Upper lobe of right lung (tissue), 1 donor: ENCODE measurements around the gene FURIN. TPM values are rescaled to one million over a fixed set of nuclear protein-coding genes. Genes with fewer than 3 reads are reported as not detected.

Experiments used
- ATAC-seq: fragments of 200-7000 bp; cut with Tn5 transposase; one replicate; pipeline ENCODE4 v1.9.1; 2020; ENCODE audit warnings: mild to moderate bottlenecking, moderate library complexity
- DNase-seq: peaks from one replicate; pipeline ENCODE4 v3.0.0-alpha.2; 2020
- H3K27ac ChIP-seq: fragments of 200-600 bp; one replicate; pipeline ENCODE4 v1.8.0; 2022
- H3K27me3 ChIP-seq: fragments of 200-600 bp; one replicate; pipeline ENCODE4 v1.8.0; 2022; ENCODE audit warnings: mild to moderate bottlenecking
- H3K36me3 ChIP-seq: fragments of 200-600 bp; one replicate; pipeline ENCODE4 v1.8.0; 2022
- H3K4me1 ChIP-seq: fragments of 200-600 bp; one replicate; pipeline ENCODE4 v1.8.0; 2022
- H3K4me3 ChIP-seq: fragments of 200-600 bp; one replicate; pipeline ENCODE4 v1.8.0; 2022; ENCODE audit warnings: mild to moderate bottlenecking
- H3K9me3 ChIP-seq: fragments of 200-600 bp; one replicate; pipeline ENCODE4 v1.8.0; 2022
- intact Hi-C: fragments of 100-400 bp; cut with DNase I; formaldehyde crosslinking; loops from one replicate; pipeline ENCODE4 v1.11.0; 2022
- total RNA-seq: library from RNA; stranded (reverse); fragmentation: NEBNext Ultra II Directional; extraction: Animal tissue kit (Norgen Biotek cat#: 25700); gene quantifications from one replicate; pipeline ENCODE4 v1.2.1, GENCODE V29; 2021
- TF ChIP-seq, protein P1 (sequence below): fragments of 200-600 bp; IDR thresholded peaks from one replicate; pipeline ENCODE4 v1.8.0; 2022; ENCODE audit warnings: antibody characterized with exemption
- donor health status: DM: no; HTN: yes; CAD: no; lungs with severe emphysema.

The FURIN gene
- total RNA-seq, 1 donor from 2014 or later, result 104 TPM

DNA sequence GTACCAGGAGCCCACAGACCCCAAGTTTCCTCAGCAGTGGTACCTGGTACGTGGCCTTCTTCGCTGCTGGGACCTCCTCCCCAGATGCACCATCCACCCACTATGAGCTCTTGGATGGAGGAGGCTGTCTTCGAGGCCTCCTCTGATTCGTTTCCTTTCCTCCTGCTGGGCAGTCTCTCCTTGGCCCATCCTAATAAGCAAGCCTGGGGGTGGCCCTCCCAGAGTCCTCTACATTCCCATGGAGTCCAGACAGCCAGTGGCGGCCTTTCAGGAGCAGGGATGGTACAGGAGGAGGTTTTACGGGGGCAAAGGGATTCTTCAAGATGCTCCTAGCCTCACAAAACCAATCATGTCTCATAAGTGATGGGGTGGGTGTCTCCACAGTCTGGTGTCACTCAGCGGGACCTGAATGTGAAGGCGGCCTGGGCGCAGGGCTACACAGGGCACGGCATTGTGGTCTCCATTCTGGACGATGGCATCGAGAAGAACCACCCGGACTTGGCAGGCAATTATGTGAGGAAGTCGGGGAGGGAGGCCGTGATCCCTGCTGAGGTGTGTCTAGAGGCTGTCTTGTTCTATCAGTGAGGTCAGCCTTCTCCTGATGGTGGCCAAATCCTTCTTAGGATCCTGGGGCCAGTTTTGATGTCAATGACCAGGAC lies 8.3 kb downstream of the FURIN start:
- H3K4me1 ChIP-seq, result peaks cover 26% of the 10 kb centered on the region
- TF ChIP-seq, protein P1, sequence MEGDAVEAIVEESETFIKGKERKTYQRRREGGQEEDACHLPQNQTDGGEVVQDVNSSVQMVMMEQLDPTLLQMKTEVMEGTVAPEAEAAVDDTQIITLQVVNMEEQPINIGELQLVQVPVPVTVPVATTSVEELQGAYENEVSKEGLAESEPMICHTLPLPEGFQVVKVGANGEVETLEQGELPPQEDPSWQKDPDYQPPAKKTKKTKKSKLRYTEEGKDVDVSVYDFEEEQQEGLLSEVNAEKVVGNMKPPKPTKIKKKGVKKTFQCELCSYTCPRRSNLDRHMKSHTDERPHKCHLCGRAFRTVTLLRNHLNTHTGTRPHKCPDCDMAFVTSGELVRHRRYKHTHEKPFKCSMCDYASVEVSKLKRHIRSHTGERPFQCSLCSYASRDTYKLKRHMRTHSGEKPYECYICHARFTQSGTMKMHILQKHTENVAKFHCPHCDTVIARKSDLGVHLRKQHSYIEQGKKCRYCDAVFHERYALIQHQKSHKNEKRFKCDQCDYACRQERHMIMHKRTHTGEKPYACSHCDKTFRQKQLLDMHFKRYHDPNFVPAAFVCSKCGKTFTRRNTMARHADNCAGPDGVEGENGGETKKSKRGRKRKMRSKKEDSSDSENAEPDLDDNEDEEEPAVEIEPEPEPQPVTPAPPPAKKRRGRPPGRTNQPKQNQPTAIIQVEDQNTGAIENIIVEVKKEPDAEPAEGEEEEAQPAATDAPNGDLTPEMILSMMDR, result no peak
- H3K36me3 ChIP-seq, result peaks cover 61% of the 10 kb centered on the region
- ATAC-seq, result no peak
- H3K4me3 ChIP-seq, result no peak overlapping the region
- no peak overlapping the region for H3K27ac ChIP-seq
- no peak for DNase-seq
- no peaks in the 10 kb centered on the region for H3K27me3 ChIP-seq
- intact Hi-C loops, result loop anchor here (10.0 kb wide), 1 partner anchor 162 kb away; the partner anchor contains the start of gene BLM
- H3K9me3 ChIP-seq, result no peaks in the 10 kb centered on the region

- ATAC-seq, result no peak
- H3K27ac ChIP-seq, result no peak overlapping the region
- TF ChIP-seq, protein P1, result no peak
- DNase-seq, result no peak
- H3K27me3 ChIP-seq, result no peaks in the 10 kb centered on the region
- peaks cover 26% of the 10 kb centered on the region for H3K4me1 ChIP-seq
- H3K36me3 ChIP-seq, result peaks cover 68% of the 10 kb centered on the region
- no peak overlapping the region for H3K4me3 ChIP-seq
- no peaks in the 10 kb centered on the region for H3K9me3 ChIP-seq
- intact Hi-C loops, result loop anchor here (10.0 kb wide), 1 partner anchor 163 kb away; the partner anchor contains the start of gene BLM
Measured at GRCh38 chr15:90877315-90877714, 8.9 kb downstream of the FURIN start.

DNA sequence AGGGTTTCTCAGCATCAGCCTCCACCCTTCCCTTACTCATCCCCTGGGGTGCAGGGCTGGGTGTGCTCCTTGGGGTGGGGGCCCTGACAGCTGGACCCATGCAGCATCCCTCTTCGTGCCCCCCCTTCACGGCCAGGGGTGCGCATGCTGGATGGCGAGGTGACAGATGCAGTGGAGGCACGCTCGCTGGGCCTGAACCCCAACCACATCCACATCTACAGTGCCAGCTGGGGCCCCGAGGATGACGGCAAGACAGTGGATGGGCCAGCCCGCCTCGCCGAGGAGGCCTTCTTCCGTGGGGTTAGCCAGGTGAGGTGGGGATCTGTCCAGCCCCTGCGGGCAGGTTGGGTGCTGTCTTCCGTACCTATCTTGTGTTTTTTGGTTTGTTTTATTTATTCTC lies 9.6 kb downstream of the FURIN start:
- intact Hi-C loops, result loop anchor here (10.0 kb wide), 1 partner anchor 163 kb away; the partner anchor contains the start of gene BLM
- Histone ChIP-seq H3K27me3 (no peaks in the 10 kb centered on the region), H3K9me3 (no peaks in the 10 kb centered on the region), H3K4me3 (no peak overlapping the region), H3K4me1 (peaks cover 20% of the 10 kb centered on the region), H3K27ac (no peak overlapping the region), H3K36me3 (peaks cover 71% of the 10 kb centered on the region)
- ATAC-seq, result no peak
- no peak for DNase-seq
- TF ChIP-seq, protein P1, result no peak

DNA sequence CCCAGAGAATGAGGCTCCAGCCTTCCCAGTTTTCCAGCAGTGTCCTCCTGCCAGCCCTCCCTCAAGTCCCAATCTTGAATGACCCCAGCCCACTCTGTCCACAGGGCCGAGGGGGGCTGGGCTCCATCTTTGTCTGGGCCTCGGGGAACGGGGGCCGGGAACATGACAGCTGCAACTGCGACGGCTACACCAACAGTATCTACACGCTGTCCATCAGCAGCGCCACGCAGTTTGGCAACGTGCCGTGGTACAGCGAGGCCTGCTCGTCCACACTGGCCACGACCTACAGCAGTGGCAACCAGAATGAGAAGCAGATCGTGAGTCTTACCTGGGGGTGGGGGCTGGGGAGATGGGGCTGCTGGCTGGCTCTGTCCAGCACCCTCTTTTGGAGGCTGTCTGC lies 10.3 kb downstream of the FURIN start:
- H3K27me3 ChIP-seq, result no peaks in the 10 kb centered on the region

GRCh38 chr15:90879730-90880366 lies 11.5 kb downstream of the FURIN start:
- ATAC-seq, result no peak
- peak; percentile 65 for DNase-seq

More for the DNA sequence above, 10.3 kb downstream of the FURIN start:
- Histone ChIP-seq H3K27ac (no peak overlapping the region), H3K4me3 (no peak overlapping the region), H3K4me1 (peaks cover 20% of the 10 kb centered on the region), H3K9me3 (no peaks in the 10 kb centered on the region), H3K36me3 (peaks cover 71% of the 10 kb centered on the region)
- intact Hi-C loops, result loop anchor here (10.0 kb wide), 1 partner anchor 164 kb away; the partner anchor contains the start of gene BLM
- TF ChIP-seq, protein P1, result no peak
- DNase-seq, result no peak
- ATAC-seq, result no peak

More at GRCh38 chr15:90879730-90880366, 11.5 kb downstream of the FURIN start:
- no peak overlapping the region for H3K4me3 ChIP-seq
- TF ChIP-seq, protein P1, result no peak
- intact Hi-C loops, result loop anchor here (10.0 kb wide), 1 partner anchor 165 kb away; the partner anchor contains the start of gene BLM
- H3K36me3 ChIP-seq, result peaks cover 71% of the 10 kb centered on the region
- H3K9me3 ChIP-seq, result no peaks in the 10 kb centered on the region
- no peak overlapping the region for H3K27ac ChIP-seq
- H3K4me1 ChIP-seq, result peaks cover 12% of the 10 kb centered on the region
- no peaks in the 10 kb centered on the region for H3K27me3 ChIP-seq
